SK-N-SH treated with all-trans-retinoic acid at 6 μM for 48 hours (cell line): ENCODE measurements around the gene ST6GALNAC6.
A peak's percentile ranks its signal among the peaks of the same experiment; 100 is the strongest.

Experiments used
- ESRRG ChIP-seq: fragments of 250-450 bp; sonication (Bioruptor Pico); IDR thresholded peaks from 2 replicates; pipeline ENCODE4 v1.6.1; 2021; ENCODE audit warnings: mild to moderate bottlenecking
- ZFP3 ChIP-seq: fragments of 250-450 bp; sonication (Bioruptor Pico); IDR thresholded peaks from 2 replicates; pipeline ENCODE4 v1.5.0; 2020; ENCODE audit warnings: mild to moderate bottlenecking, moderate library complexity
- TF ChIP-seq, protein P1 (sequence below): fragments of 250-450 bp; sonication (Bioruptor Pico); IDR thresholded peaks from 2 replicates; pipeline ENCODE4 v1.8.0; 2021; ENCODE audit warnings: low read depth, mild to moderate bottlenecking, moderate library complexity, borderline replicate concordance

GRCh38 chr9:127847833-127848755 is 51.3 kb downstream of the ST6GALNAC6 start:
- TF ChIP-seq ZFP3 = peak; percentile 98
- TF ChIP-seq, protein P1, sequence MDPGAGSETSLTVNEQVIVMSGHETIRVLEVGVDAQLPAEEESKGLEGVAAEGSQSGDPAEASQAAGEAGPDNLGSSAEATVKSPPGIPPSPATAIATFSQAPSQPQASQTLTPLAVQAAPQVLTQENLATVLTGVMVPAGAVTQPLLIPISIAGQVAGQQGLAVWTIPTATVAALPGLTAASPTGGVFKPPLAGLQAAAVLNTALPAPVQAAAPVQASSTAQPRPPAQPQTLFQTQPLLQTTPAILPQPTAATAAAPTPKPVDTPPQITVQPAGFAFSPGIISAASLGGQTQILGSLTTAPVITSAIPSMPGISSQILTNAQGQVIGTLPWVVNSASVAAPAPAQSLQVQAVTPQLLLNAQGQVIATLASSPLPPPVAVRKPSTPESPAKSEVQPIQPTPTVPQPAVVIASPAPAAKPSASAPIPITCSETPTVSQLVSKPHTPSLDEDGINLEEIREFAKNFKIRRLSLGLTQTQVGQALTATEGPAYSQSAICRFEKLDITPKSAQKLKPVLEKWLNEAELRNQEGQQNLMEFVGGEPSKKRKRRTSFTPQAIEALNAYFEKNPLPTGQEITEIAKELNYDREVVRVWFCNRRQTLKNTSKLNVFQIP = no peak
- TF ChIP-seq ESRRG (CRISPR knock-in tag) = no peak
